GM20000 (cell line): ENCODE measurements around the gene SHC3.

ENCODE experiments used
- DNase-seq: peaks from one replicate; pipeline ENCODE4 v3.0.0; 2012; ENCODE audit warnings: low spot score
- TF ChIP-seq, protein P1 (sequence below): IDR thresholded peaks from 2 replicates; pipeline ENCODE4 v1.5.1; 2012; ENCODE audit warnings: mild to moderate bottlenecking, control low read depth; ENCODE audit errors: extremely low read depth, missing control alignments

The SHC3 gene

GRCh38 chr9:89185980-89186379 is 7.4 kb upstream of the SHC3 start:
- TF ChIP-seq, protein P1, sequence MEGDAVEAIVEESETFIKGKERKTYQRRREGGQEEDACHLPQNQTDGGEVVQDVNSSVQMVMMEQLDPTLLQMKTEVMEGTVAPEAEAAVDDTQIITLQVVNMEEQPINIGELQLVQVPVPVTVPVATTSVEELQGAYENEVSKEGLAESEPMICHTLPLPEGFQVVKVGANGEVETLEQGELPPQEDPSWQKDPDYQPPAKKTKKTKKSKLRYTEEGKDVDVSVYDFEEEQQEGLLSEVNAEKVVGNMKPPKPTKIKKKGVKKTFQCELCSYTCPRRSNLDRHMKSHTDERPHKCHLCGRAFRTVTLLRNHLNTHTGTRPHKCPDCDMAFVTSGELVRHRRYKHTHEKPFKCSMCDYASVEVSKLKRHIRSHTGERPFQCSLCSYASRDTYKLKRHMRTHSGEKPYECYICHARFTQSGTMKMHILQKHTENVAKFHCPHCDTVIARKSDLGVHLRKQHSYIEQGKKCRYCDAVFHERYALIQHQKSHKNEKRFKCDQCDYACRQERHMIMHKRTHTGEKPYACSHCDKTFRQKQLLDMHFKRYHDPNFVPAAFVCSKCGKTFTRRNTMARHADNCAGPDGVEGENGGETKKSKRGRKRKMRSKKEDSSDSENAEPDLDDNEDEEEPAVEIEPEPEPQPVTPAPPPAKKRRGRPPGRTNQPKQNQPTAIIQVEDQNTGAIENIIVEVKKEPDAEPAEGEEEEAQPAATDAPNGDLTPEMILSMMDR = no peak
- DNase-seq = no peak

DNA sequence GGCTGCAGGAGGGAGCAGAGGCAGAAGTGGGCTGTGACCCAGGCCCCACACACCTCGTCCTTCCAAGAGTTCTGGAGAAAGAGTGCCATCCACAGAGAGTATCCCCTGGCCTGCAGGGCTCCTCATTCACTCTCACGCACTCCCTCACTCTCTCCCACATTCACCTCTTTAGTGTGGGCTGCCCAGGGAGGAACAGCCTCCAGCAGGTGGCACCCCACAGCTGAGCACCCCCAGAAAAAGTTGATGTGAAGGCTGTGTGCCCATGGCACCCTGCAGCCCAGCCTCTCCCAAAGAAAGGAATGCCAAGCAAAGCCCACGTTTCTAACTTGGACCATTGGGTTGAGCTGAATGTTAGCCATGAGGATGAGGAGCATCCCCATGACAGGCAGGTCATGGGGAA is 4.5 kb upstream of the SHC3 start:
- DNase-seq = no peak
- TF ChIP-seq, protein P1 = no peak

DNA sequence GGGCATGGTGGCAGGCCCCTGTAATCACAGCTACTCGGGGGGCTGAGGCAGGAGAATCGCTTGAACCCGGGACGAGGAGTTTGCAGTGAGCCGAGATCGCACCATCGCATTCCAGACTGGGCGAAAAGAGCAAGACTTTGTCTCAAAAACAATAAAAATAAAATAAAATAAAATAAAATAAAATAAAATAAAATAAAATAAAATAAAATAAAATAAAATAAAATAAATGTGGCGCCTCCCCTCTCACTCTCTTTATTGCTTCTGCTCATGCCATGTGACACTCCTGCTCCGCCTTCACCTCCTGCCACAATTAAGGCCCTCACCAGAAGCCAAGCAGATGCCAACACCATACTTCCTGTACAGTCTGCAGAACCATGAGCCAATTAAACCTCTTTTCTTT is 3.8 kb upstream of the SHC3 start:
- TF ChIP-seq, protein P1 = no peak
- no peak for DNase-seq

DNA sequence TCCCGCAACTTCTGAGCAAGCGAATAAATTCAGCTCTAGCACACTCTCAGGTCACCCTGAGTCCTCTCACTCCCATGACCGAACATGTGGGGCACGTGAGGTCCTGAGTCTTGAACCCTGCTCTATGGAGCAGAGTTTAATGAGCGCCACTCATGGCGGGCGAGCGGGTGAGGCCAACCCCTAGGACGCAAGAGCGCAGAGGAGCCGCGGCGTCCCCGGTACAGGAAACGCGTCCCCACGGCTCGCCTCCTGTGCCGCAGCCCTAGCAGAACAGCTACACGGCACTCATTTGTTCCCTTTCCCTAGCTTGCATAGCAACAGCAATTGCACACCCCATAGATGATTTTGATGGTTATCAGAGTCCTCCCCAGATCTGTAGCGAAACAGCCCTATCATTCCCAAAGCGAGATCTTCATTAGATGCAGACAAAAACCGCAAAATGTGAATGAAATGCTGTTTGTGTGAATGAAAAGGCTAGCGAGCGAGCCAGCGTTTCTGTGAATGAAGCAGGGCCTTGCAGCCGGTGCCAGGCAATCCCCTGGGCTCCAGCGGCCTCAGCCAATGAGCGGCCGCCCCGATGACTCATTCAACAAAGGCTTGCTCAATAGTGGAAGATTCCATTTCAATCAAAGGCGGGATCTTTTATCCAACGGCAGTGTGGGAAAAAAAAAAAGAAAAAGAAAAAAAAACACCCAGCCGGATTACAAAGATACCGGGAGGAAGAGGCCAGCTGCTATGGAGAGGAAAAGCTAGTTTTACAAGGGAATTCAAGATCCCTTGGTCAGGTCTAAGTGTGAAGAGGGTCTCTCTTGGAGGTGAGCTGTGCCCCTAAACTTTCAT is 1.5 kb upstream of the SHC3 start:
- TF ChIP-seq, protein P1 = no peak
- DNase-seq = no peak

DNA sequence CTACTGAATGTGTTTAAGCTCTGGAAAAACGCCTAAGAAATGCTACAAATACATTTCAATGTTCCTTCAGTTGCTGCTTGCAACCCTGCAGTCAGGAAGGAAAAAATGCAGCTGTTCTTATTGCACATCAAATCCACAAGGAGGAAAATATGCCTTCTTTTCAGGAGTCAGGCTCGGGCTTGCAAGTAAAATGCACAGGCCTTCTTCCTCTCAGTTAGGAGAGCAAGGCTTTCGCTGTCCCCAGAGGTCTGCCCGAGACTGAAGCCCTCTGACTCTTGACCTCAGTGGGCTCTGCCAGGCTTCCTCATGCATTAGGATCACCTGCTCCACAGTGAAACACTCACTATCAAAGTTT is 899 bp upstream of the SHC3 start:
- no peak for DNase-seq
- TF ChIP-seq, protein P1 = no peak

GRCh38 chr9:89178830-89179539 is 367 bp upstream of the SHC3 start:
- DNase-seq = no peak
- TF ChIP-seq, protein P1 = no peak

- no peak for DNase-seq
- TF ChIP-seq, protein P1 = no peak
Observed at GRCh38 chr9:89177012-89177943, 1.3 kb downstream of the SHC3 start.
